Upper lobe of left lung (tissue), 4 donors: Measurements from ENCODE around the gene TMTC2.

ENCODE experiments used
- CTCF ChIP-seq, 6 experiments: fragments of 450-650 bp in 4 of 6; fragments of 200-600 bp in 2 of 6; sonication (generic) in 2 of 6; IDR thresholded peaks; one replicate each; pipeline ENCODE4 v1.5.1; 2016 to 2019; ENCODE audit warnings: antibody characterized with exemption in 6 of 6
- EP300 ChIP-seq, 4 donors: sonication (generic); formaldehyde crosslinking; IDR thresholded peaks; one replicate each; pipeline ENCODE4 v1.5.1; 2017; ENCODE audit warnings: antibody characterized with exemption in 4 of 4, control low read depth in 2 of 4
- POLR2A ChIP-seq, 4 donors: fragments of 450-650 bp; IDR thresholded peaks; one replicate each; pipeline ENCODE4 v1.5.1; 2016 to 2017; ENCODE audit warnings: antibody characterized with exemption in 4 of 4, mild to moderate bottlenecking in 2 of 4
- POLR2AphosphoS5 ChIP-seq, 2 donors: sonication (generic); formaldehyde crosslinking; IDR thresholded peaks; one replicate each; pipeline ENCODE4 v1.5.1; 2017; ENCODE audit warnings: antibody characterized with exemption in 2 of 2

GRCh38 chr12:82832981-82833380, 146.3 kb downstream of the TMTC2 start:
- TF ChIP-seq CTCF (IDR thresholded peaks at IDR 0.05) (no peak), POLR2AphosphoS5 (IDR thresholded peaks at IDR 0.05) (no peak), EP300 (IDR thresholded peaks at IDR 0.05) (no peak), POLR2A (IDR thresholded peaks at IDR 0.05) (no peak)
